RPMI8226 (cell line): ENCODE data around the gene TP73.

Experiments
- DNase-seq: peaks from one replicate; pipeline ENCODE4 v3.0.0-alpha.2; 2015

The TP73 gene

GRCh38 chr1:3731583-3732433 lies 79.5 kb downstream of the TP73 start:
- no peak for DNase-seq

DNA sequence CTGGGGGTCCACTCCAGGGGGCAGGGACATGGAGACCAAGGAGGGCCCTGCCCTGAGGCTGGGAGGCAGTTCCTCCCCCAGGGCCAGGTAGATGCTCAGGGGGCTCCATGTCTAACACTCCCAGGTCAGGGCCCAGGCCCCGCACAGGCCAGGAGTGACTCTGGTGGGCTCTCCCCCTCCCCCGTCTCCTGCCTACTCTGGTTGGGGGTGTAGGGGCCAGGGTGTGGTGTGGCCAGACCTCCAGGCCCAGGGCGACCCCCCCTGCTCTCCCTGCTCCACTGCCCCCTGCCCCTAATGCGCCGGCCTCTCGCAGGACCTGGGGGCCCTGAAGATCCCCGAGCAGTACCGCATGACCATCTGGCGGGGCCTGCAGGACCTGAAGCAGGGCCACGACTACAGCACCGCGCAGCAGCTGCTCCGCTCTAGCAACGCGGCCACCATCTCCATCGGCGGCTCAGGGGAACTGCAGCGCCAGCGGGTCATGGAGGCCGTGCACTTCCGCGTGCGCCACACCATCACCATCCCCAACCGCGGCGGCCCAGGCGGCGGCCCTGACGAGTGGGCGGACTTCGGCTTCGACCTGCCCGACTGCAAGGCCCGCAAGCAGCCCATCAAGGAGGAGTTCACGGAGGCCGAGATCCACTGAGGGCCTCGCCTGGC lies 80.2 kb downstream of the TP73 start:
- no peak for DNase-seq

- DNase-seq: no peak
These were observed 81.0 kb downstream of the TP73 start for GRCh38 chr1:3733094-3733882.

DNA sequence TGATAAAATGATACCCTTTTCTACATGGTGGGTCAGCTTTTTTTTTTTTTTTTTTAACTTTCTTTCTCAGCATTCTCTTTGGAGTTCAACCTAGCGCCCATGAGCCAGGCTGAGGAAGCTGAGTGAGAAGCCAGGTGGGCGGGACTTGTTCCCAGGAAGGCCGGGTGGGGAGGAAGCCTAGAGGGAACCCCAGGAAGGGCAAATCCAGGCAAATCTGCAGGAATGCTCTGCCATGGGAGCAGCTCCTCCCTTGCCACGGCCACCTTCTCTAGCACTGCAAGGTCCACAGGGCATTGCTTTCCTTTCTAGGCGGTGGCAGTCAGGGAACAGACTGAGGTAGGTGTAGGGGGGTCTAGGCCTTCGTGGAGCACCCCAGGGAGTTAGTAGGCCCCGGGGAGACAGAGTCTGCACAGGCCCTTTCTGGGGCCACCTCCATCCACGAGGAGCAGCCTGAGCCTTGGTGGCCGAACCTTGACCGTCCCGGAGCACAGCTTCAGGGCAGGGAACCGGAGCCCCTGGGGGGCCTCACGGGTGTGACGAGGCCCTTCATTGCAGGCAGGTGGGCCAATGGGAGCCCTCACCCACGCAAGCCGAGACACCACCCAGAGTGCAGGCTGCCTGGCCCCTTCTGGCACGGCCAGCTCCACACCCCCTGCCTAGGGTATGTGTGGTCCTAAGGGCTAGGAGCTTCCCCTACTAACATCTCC lies 81.7 kb downstream of the TP73 start:
- no peak for DNase-seq

- no peak for DNase-seq
These were observed 82.3 kb downstream of the TP73 start for GRCh38 chr1:3734602-3735001.

- DNase-seq: no peak
These were observed 82.8 kb downstream of the TP73 start for GRCh38 chr1:3735027-3735681.

- DNase-seq: no peak
These were observed 83.4 kb downstream of the TP73 start for GRCh38 chr1:3735688-3736087.

DNA sequence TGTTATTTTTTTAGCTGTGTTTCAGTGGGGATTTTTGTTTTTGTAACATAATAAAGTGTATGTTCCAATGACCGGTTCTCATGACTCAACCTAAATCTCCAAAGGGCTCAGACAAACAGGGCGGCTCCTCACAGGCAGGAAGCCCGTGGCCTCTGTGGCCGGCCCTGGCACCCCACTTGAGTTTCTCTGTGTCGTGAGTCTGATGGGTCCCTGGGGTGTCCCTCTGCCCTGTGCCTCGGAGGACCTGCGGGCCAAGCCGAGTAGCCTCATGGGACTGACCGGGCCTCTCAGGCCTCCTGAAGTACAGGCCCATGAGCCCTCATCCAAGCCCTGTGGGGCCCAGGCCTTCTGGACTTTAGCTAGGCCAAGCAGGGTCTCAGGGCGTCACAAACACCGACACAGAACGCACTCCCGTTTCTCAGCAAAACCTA lies 83.8 kb downstream of the TP73 start:
- no peak for DNase-seq

- no peak for DNase-seq
These were observed 84.4 kb downstream of the TP73 start for GRCh38 chr1:3736708-3737107.

DNA sequence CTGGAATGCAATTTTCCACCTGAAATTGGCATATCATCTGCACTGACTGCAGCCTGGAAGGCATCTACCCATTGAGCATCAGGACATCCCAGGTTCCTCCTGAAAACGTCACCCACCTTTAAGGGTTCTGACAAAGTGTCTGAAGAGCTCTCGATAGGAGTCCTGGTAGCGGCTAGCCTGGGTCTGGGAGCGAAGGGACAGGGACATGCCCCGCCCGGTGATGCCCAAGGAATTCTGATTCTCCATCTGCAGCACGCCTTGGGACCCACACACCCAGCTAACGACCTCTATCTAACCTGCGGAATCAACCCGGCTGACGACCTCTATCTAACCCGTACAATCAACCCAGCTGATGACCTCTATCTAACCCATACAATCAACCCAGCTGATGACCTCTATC lies 86.6 kb downstream of the TP73 start:
- no peak for DNase-seq

DNA sequence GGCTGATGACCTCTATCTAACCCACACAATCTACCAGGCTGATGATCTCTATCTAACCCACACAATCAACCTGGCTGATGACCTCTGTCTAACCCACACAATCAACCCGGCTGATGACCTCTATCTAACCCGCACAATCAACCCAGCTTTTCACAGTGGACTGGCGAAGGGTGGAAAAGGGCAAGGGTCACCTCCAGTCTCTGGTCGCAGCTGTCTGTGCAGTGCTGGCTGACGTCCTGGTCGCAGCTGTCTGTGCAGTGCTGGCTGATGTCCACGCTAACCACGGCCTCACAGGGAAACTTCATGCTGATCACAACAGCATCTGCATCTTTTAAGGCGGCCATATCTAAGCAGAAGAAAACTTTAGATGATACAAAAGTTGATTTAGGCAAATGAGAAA lies 87.7 kb downstream of the TP73 start:
- DNase-seq: peak; percentile 59

GRCh38 chr1:3740752-3741151 lies 88.4 kb downstream of the TP73 start:
- DNase-seq: no peak

- DNase-seq: no peak
These were observed 89.5 kb downstream of the TP73 start for GRCh38 chr1:3741566-3742438.

GRCh38 chr1:3742439-3743298 lies 90.4 kb downstream of the TP73 start:
- no peak for DNase-seq

GRCh38 chr1:3743421-3743820 lies 91.1 kb downstream of the TP73 start:
- DNase-seq: no peak

DNA sequence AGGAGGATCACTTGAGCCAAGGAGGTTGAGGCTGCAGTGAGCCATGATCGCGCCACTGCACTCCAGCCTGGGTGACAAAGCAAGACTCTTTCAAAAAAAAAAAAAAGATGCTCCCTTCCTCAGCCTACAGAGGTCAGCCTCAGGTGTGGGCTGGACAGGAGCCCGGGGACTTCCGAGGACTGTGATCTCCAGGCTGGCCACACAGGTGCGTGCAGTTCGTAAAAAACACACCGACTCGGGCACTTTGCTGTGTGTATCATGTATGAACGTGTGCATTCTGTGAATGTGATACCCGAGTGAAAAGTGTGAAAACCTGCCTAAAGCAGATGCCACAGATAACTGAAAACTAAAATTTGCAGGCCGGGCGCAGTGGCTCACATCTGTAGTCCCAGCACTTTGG lies 91.5 kb downstream of the TP73 start:
- no peak for DNase-seq

DNA sequence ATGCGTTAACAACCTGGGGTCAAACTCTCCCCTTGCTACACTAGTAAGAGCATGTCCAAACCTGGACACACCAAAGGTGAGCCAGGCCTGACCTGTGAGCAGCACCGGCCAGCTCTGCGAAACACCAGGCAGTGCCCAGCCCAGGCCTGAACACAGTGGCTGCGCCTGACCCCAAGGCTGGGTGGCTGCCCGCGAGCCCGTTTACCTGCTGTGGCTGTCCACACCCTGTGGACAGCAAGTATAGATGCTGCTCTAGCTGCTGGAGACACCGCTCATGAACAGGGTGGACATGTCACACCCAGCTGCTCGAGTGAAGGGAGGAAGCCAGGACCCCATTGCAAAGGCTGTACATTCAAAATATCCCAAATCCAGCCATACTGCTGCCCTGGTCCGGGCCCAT lies 92.3 kb downstream of the TP73 start:
- DNase-seq: no peak

DNA sequence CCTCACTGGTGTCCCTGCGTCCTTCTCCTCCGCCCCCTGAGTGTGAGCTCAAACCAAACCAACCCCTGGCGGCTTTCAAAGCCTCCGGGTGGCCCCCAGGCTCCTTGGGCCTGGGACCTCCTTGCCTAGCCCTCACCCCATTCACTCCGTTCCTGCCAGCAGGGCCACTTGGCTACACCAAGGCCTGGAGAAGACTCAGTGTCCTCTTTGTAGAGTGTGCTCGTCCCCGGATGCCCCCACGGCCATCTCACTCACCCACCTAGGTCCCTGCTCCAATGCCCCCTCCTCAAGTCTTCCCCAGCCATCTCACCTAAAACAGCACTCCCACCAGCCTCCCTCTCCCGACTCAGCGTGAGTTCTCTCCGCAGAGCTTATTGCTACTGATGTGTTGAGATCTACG lies 92.8 kb downstream of the TP73 start:
- no peak for DNase-seq

- no peak for DNase-seq
These were observed 93.5 kb downstream of the TP73 start for GRCh38 chr1:3745590-3746381.
